ENCODE measurements around the gene SPNS2.
A peak's percentile ranks its signal among the peaks of the same experiment; 100 is the strongest.

SPNS2 gene

DNA sequence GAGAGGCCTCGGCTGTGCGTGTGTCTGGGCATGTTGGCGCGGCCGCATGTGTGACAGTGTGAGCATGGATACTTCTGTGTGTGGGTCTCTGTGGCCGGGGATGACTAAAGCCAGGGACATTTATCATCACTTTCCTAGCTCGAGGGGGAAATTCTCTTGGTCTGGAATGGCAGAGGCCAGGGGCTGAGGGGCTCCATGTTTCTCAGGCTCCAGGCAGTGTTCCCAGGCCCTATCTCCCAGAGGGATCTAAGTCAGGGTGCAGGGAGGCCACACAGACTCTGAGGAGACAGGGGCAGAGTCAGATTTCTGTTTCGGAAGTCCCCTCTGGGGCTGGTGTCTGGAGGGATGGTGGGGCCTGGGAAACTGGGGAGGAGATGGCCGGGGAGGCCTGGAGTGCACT, 23.7 kb upstream of the SPNS2 start:
- DNase-seq, result no peak
- Mint-ChIP-seq H3K27me3 (ENCODE audit: low read depth, poor library complexity) (peaks cover 14% of the 10 kb centered on the region), H3K27ac (peak overlapping the region; percentile 14), H3K9me3 (no peaks in the 10 kb centered on the region), H3K4me1 (peaks cover 21% of the 10 kb centered on the region), H3K36me3 (ENCODE audit: low read depth) (no peaks in the 10 kb centered on the region), H3K4me3 (no peak overlapping the region)
- TF ChIP-seq, protein P1, sequence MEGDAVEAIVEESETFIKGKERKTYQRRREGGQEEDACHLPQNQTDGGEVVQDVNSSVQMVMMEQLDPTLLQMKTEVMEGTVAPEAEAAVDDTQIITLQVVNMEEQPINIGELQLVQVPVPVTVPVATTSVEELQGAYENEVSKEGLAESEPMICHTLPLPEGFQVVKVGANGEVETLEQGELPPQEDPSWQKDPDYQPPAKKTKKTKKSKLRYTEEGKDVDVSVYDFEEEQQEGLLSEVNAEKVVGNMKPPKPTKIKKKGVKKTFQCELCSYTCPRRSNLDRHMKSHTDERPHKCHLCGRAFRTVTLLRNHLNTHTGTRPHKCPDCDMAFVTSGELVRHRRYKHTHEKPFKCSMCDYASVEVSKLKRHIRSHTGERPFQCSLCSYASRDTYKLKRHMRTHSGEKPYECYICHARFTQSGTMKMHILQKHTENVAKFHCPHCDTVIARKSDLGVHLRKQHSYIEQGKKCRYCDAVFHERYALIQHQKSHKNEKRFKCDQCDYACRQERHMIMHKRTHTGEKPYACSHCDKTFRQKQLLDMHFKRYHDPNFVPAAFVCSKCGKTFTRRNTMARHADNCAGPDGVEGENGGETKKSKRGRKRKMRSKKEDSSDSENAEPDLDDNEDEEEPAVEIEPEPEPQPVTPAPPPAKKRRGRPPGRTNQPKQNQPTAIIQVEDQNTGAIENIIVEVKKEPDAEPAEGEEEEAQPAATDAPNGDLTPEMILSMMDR (IDR thresholded peaks at IDR 0.05), result no peak

DNA sequence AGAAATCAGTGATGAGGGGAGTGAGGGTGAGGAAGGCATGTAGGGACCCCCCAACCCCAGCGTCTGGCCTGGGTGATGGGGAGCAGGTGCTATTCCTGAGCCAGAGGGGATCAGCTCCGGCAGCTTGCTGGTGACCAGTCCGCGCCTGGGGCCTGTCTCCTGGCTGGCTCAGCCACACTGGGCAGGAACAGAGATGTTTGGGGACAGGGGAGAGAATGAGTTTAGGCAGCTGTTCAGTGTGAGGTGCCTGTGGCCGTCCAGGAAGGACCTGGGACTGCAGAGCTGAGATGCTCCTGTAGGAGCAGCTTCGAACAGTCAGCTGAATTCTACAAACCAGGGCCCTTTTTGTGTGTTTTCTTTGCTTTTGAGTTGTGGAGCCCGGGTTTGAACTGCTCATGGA, 23.2 kb upstream of the SPNS2 start:
- DNase-seq, result no peak
- Mint-ChIP-seq H3K9me3 (no peaks in the 10 kb centered on the region), H3K27me3 (ENCODE audit: low read depth, poor library complexity) (peaks cover 13% of the 10 kb centered on the region), H3K4me1 (peaks cover 23% of the 10 kb centered on the region), H3K36me3 (ENCODE audit: low read depth) (no peaks in the 10 kb centered on the region), H3K4me3 (no peak overlapping the region), H3K27ac (peak overlapping the region; percentile 14)
- TF ChIP-seq, protein P1 (IDR thresholded peaks at IDR 0.05), result no peak

DNA sequence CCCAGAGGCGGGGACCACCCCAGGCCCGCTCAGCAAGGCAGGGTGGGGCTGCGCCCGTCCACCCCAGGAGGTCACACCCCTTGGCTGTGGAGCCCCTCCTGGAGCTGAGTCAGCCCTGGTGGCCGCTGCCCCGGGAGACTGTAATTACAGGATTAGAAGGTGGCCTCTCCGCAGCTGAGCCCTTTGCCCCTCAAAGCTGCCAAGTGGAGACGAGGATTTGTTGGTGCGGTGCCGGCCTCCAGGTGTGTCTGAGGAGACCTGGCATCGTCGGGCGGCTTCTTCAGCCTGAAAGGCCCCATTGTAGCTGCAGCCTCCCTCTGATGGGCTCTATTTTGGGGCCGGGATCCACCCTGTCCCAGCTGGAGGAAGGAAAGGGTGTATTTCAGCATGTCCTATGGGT, 22.7 kb upstream of the SPNS2 start:
- no peaks in the 10 kb centered on the region for H3K9me3 Mint-ChIP-seq
- H3K27me3 Mint-ChIP-seq (ENCODE audit: low read depth, poor library complexity), result peaks cover 13% of the 10 kb centered on the region

DNA sequence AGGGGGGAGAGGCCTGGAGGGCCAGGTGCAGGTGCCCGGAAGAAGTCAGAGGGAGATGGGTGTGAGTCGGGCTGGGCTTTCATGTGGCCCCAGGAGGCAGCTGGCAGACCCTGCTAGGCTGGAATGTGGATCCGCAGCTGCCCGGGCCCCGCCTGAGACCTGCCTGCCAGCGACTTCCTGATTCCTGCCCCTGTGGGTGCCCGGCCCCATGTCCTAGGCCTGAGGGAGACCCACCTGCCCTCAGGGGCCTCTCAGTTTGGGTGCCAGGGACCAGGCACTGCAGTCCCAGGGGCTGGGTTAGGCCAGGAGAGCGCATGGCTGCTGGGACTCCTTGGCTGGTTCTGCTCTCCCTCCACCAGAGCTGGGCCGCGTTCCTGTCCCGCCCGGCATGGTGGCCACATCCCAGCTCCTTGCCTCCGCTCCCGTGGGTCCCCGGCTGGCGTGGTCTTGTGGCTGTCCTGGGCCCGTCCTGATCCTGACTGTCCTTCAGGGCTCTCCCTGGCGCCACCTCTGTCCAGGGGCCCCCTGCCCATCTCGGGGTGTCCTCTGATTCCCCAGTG, 22.1 kb upstream of the SPNS2 start:
- Mint-ChIP-seq H3K36me3 (ENCODE audit: low read depth) (no peaks in the 10 kb centered on the region), H3K27ac (no peak overlapping the region), H3K4me1 (peaks cover 34% of the 10 kb centered on the region), H3K9me3 (no peaks in the 10 kb centered on the region), H3K4me3 (no peak overlapping the region), H3K27me3 (ENCODE audit: low read depth, poor library complexity) (peaks cover 12% of the 10 kb centered on the region)
- TF ChIP-seq, protein P1 (IDR thresholded peaks at IDR 0.05), result no peak
- DNase-seq, result no peak

More for the DNA sequence above, 22.7 kb upstream of the SPNS2 start:
- H3K4me1 Mint-ChIP-seq, result peaks cover 28% of the 10 kb centered on the region
- DNase-seq, result no peak
- no peak overlapping the region for H3K4me3 Mint-ChIP-seq
- TF ChIP-seq, protein P1 (IDR thresholded peaks at IDR 0.05), result no peak
- H3K27ac Mint-ChIP-seq, result no peak overlapping the region
- H3K36me3 Mint-ChIP-seq (ENCODE audit: low read depth), result no peaks in the 10 kb centered on the region

DNA sequence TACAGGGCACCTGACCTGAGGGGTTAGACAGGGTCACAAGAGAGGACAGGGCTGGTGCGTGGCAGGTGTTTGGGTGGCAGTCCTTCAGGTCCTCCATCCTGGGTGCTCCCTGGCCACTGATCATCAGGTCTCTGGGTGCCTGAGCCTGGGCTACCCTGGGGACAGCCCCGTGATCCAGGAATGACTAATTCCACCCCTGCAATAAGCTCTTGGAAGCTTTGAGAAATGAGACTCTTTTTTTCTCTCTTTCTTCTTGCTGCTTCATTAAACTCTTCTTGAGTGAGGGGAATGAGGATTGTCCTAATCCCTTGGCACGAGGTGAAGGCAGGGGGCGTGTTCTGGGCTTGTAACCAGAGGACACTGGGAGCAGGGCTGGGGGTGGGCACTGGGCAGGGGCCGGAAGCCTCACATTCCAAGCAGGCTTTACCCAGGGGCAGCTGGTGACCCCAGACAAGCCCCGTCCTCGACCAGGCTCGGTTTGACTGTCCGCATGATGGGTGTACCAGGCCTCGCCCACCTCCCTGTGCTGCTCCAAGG, 21.4 kb upstream of the SPNS2 start:
- no peaks in the 10 kb centered on the region for H3K9me3 Mint-ChIP-seq
- no peak for DNase-seq
- H3K27me3 Mint-ChIP-seq (ENCODE audit: low read depth, poor library complexity), result peaks cover 7% of the 10 kb centered on the region
- peaks cover 41% of the 10 kb centered on the region for H3K4me1 Mint-ChIP-seq
- no peak overlapping the region for H3K27ac Mint-ChIP-seq
- no peaks in the 10 kb centered on the region for H3K36me3 Mint-ChIP-seq (ENCODE audit: low read depth)
- TF ChIP-seq, protein P1 (IDR thresholded peaks at IDR 0.05), result no peak
- no peak overlapping the region for H3K4me3 Mint-ChIP-seq

DNA sequence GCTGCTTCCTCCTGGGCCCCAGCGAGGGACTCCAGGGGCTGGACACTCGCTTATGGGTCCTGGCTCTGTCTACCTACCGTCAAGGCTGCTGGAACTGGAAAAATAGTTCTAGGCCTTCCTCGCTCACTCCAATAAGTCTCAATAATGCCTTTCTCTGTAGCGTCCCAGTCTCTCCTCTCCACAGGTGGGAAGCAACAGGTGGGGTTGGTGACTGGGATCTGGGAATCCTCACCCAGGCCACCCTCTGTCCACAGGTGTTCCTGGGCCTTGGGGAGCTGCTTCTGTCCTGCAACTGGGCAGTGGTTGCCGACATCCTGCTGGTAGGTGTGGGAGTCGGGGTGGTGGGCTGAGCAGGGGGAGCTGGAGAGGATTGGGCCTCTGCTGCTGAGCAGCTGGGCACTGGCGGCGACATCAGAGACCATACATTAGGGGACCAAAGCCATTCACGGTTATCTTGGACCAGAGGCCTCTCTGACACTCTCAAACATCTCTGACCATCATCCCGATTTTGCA, 20.3 kb upstream of the SPNS2 start:
- no peaks in the 10 kb centered on the region for H3K36me3 Mint-ChIP-seq (ENCODE audit: low read depth)
- H3K27me3 Mint-ChIP-seq (ENCODE audit: low read depth, poor library complexity), result peaks cover 4% of the 10 kb centered on the region
- H3K4me1 Mint-ChIP-seq, result peaks cover 49% of the 10 kb centered on the region
- no peaks in the 10 kb centered on the region for H3K9me3 Mint-ChIP-seq
- no peak overlapping the region for H3K4me3 Mint-ChIP-seq
- DNase-seq, result no peak
- H3K27ac Mint-ChIP-seq, result no peak overlapping the region
- TF ChIP-seq, protein P1 (IDR thresholded peaks at IDR 0.05), result no peak
